HepG2 (cell line): ENCODE measurements around the gene ACTRT2. TPM values are rescaled to one million over a fixed set of nuclear protein-coding genes. Genes with fewer than 3 reads are reported as not detected.

Experiments used
- ATAC-seq: fragments of 200-7000 bp; cut with Tn5 transposase; 3 replicates; pipeline ENCODE4 v1.9.1; 2020; ENCODE audit warnings: mild to moderate bottlenecking, moderate library complexity
- BruUV-seq: library from RNA; stranded (reverse); fragments of 400-500 nt; replicated peaks from 2 replicates; lab custom pipeline; 2021; lab: Mats Ljungman, UMichigan
- CTCF ChIA-PET: fragments of 300-600 bp; formaldehyde crosslinking; extraction: SDS; loops from one replicate; lab custom pipeline; 2021; ENCODE audit warnings: low total read pairs, inconsistent platforms, low intra/inter-chr PET ratio; lab: Yijun Ruan, JAX
- POLR2A ChIA-PET: fragments of 350-600 bp; sonication (Branson Sonifier 250); formaldehyde crosslinking; loops from one replicate; lab custom pipeline; 2020; ENCODE audit warnings: antibody characterized with exemption, inconsistent platforms; lab: Yijun Ruan, JAX
- DNase-seq: peaks from one replicate; pipeline ENCODE4 v3.0.0-alpha.2; 2015; ENCODE audit warnings: low spot score
- FAIRE-seq: peaks from 3 replicates; lab custom pipeline; 2011; peaks lifted over from hg19 to GRCh38; lab: Jason Lieb, UNC
- H2AFZ ChIP-seq: one replicate; pipeline ENCODE4 v1.6.1; 2011; ENCODE audit warnings: low read length, inconsistent platforms
- H3K27ac ChIP-seq: fragments of 300-600 bp; 3 replicates; pipeline ENCODE4 v1.8.0; 2011; ENCODE audit warnings: mixed run types, mild to moderate bottlenecking, mixed read lengths, low read length, inconsistent platforms; ENCODE audit not compliant: insufficient read depth; ENCODE audit errors: extremely low read length
- H3K27me3 ChIP-seq, 2 experiments: fragments of 200-600 bp in 1 of 2; 2 replicates in 1 of 2; 3 replicates in 1 of 2; pipeline versions ENCODE4 v1.6.0 to v1.8.0; 2011; ENCODE audit warnings: low read length in 2 of 2, mild to moderate bottlenecking in 2 of 2, moderate library complexity in 2 of 2, inconsistent platforms in 1 of 2; ENCODE audit not compliant: insufficient read depth in 2 of 2, control insufficient read depth in 1 of 2
- H3K36me3 ChIP-seq, 2 experiments: fragments of 200-600 bp in 1 of 2; replicated peaks in 1 of 2; 2 replicates in 1 of 2; 3 replicates in 1 of 2; pipeline versions ENCODE4 v1.5.1 to v1.8.0; 2011; ENCODE audit warnings: low read length in 2 of 2, inconsistent platforms in 1 of 2; ENCODE audit not compliant: insufficient read depth in 2 of 2, control insufficient read depth in 1 of 2
- H3K4me1 ChIP-seq: 2 replicates; pipeline ENCODE4 v1.5.1; 2012; ENCODE audit warnings: low read length, inconsistent platforms; ENCODE audit not compliant: insufficient read depth
- H3K4me2 ChIP-seq: 2 replicates; pipeline ENCODE4 v1.6.0; 2011; ENCODE audit warnings: low read depth, low read length, inconsistent platforms
- H3K4me3 ChIP-seq, 3 experiments: fragments of 200-600 bp in 1 of 3; sonication (generic), shearing (Covaris generic) in 1 of 3; replicated peaks in 1 of 3; 2 replicates each; pipeline ENCODE4 v1.5.1; 2011 to 2016; ENCODE audit warnings: low read length in 3 of 3, inconsistent platforms in 2 of 3, low read depth in 2 of 3, mild to moderate bottlenecking in 2 of 3, control low read depth in 1 of 3, mixed read lengths in 1 of 3; ENCODE audit not compliant: insufficient read depth in 1 of 3
- H3K79me2 ChIP-seq: one replicate; pipeline ENCODE4 v1.6.1; 2011; ENCODE audit warnings: low read length, inconsistent platforms; ENCODE audit not compliant: insufficient read depth
- H3K9ac ChIP-seq: 2 replicates; pipeline ENCODE4 v1.6.0; 2011; ENCODE audit warnings: mild to moderate bottlenecking, low read depth, low read length, inconsistent platforms; ENCODE audit not compliant: insufficient read depth
- H3K9me3 ChIP-seq: 2 replicates; pipeline ENCODE4 v1.5.1; 2012; ENCODE audit warnings: mild to moderate bottlenecking, low read length
- H4K20me1 ChIP-seq: 2 replicates; pipeline ENCODE4 v1.6.0; 2011; ENCODE audit warnings: inconsistent platforms, mild to moderate bottlenecking, low read length, moderate library complexity; ENCODE audit not compliant: insufficient read depth
- KDM2A ChIP-seq: sonication (generic); formaldehyde crosslinking; IDR thresholded peaks from 2 replicates; pipeline ENCODE4 v1.4.0; 2020; ENCODE audit warnings: low read depth, missing genetic modification reagents, borderline replicate concordance
- MAF1 ChIP-seq: sonication (generic); formaldehyde crosslinking; IDR thresholded peaks from 2 replicates; pipeline ENCODE4 v1.5.0; 2020; ENCODE audit warnings: missing genetic modification reagents, borderline replicate concordance
- MTERF4 ChIP-seq: sonication (generic); formaldehyde crosslinking; IDR thresholded peaks from 2 replicates; pipeline ENCODE4 v1.8.0; 2023; ENCODE audit warnings: mild to moderate bottlenecking, missing genetic modification reagents
- ZFP1 ChIP-seq: IDR thresholded peaks from 2 replicates; pipeline ENCODE4 v1.6.1; 2016
- WGBS: methylation state at CpG from one replicate; pipeline ENCODE4 v1.1.6; 2017; ENCODE audit warnings: low lambda C conversion rate; 5-methylcytosine and 5-hydroxymethylcytosine counted together
- in situ Hi-C: cut with HindIII; loops from 2 replicates; pipeline ENCODE4 v1.10.0; 2017; ENCODE audit warnings: low pct_unique_long_range_greater_than_20kb; ENCODE audit not compliant: extremely low pct_ligation_motif_present
- intact Hi-C: fragments of 100-400 bp; cut with micrococcal nuclease; formaldehyde crosslinking; loops from one replicate; pipeline ENCODE4 v1.10.0; 2022; ENCODE audit not compliant: unreplicated experiment
- polyA plus RNA-seq, 8 experiments: library from polyadenylated mRNA; depleted of rRNA in 3 of 8; stranded (reverse) in 7 of 8; unstranded in 1 of 8; fragments of >200 nt; fragmentation: Illumina TruSeq in 4 of 8; extraction: Trizol in 4 of 8; gene quantifications; 2 replicates each; pipeline versions ENCODE4 v1.2.1 to v1.2.3, GENCODE V29; 2011 to 2016; ENCODE audit warnings: low read depth in 4 of 8, missing spikeins in 1 of 8, mixed read lengths in 1 of 8; ENCODE audit not compliant: insufficient read depth in 1 of 8
- total RNA-seq, 5 experiments: library from RNA; depleted of rRNA; stranded (reverse); fragments of >200 nt; fragmentation: Illumina TruSeq; extraction: Trizol; gene quantifications; 2 replicates each; pipeline ENCODE4 v1.2.3, GENCODE V29; 2016; ENCODE audit warnings: low read depth in 1 of 5

ACTRT2 gene
- total and polyA plus RNA-seq, 2 of the 13 experiments (the other 11 are each of a cell fraction or from before 2014, with no cell fraction given): not detected

GRCh38 chr1:2981981-2982614, 39.2 kb upstream of the ACTRT2 start (continued):
- TF ChIP-seq MAF1 (CRISPR knock-in tag) (no peak), KDM2A (CRISPR knock-in tag) (no peak), ZFP1 (CRISPR knock-in tag) (no peak)
- TF ChIP-seq, all 625 proteins: peak for 0

GRCh38 chr1:2982615-2983318, 38.5 kb upstream of the ACTRT2 start:
- POLR2A ChIA-PET: no interaction called here
- in situ Hi-C loops: no loop called here

More at GRCh38 chr1:2982615-2983318, 38.5 kb upstream of the ACTRT2 start:
- intact Hi-C loops: no loop called here
- H3K9me3 ChIP-seq: no peaks in the 10 kb centered on the region
- no peak for TF ChIP-seq MTERF4
- H2AFZ ChIP-seq: no peak overlapping the region
- FAIRE-seq (no peak), ATAC-seq (no peak), DNase-seq (no peak)
- no peak overlapping the region for H3K4me3 ChIP-seq
- BruUV-seq: no TSS peak
- H3K27ac ChIP-seq: no peak overlapping the region
- no peaks in the 10 kb centered on the region for H3K79me2 ChIP-seq
- peaks cover 9 to 47% of the 10 kb centered on the region in 2 experiments for H3K27me3 ChIP-seq
- no peak overlapping the region for H3K4me2 ChIP-seq
- H3K9ac ChIP-seq: no peak overlapping the region
- 40% methylated on average over 8 of the region's 30 CpGs for WGBS
- H3K4me1 ChIP-seq: no peaks in the 10 kb centered on the region
- H4K20me1 ChIP-seq: no peaks in the 10 kb centered on the region
- CTCF ChIA-PET: no interaction called here
- no peaks in the 10 kb centered on the region for H3K36me3 ChIP-seq
